GM19372 (cell line): ENCODE measurements around the gene SYTL2.
A peak's percentile ranks its signal among the peaks of the same experiment; 100 is the strongest.
"Not testable (repeated sequence)": the region's sequence is repeated elsewhere in the genome, so short reads cannot be mapped to it uniquely, and the experiment has no call there.

Source experiments
- ATAC-seq: cut with Tn5 transposase; IDR thresholded peaks from one replicate; pipeline ENCODE4 v1.9.1; 2021; ENCODE audit warnings: mild to moderate bottlenecking, low read depth, moderate library complexity; ENCODE audit not compliant: unreplicated experiment

The SYTL2 gene

DNA sequence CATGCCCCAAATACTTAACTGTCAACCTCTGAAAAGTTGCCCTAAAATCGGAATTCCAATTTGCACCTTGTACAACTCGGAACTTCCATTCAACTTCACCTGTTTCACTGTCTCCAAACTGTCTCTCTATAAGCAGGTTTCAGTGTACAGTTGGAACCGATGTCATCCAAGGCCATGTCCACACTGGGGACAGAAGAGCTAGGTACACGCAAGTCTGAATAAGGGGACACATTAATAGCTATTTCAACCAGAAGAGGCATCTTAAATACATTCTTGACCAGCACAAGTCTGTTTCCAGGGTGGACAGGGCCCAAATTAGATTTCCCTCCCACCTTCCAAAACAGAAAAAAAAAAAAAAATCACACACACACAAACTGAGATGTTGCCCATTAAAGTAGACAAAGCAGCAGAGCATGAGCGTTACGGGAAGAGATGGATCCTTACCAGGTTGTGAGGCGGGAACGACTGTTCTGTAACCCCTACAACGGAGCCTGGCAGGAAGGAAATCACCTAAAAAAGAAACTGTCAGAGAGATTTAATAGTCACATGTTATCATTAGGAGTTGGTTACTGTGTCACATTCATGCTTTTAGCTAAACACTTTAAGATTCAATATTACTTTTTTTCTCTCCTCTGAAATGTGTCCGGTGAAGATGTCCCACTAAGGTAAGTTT lies 147.7 kb downstream of the SYTL2 start:
- no peak for ATAC-seq

DNA sequence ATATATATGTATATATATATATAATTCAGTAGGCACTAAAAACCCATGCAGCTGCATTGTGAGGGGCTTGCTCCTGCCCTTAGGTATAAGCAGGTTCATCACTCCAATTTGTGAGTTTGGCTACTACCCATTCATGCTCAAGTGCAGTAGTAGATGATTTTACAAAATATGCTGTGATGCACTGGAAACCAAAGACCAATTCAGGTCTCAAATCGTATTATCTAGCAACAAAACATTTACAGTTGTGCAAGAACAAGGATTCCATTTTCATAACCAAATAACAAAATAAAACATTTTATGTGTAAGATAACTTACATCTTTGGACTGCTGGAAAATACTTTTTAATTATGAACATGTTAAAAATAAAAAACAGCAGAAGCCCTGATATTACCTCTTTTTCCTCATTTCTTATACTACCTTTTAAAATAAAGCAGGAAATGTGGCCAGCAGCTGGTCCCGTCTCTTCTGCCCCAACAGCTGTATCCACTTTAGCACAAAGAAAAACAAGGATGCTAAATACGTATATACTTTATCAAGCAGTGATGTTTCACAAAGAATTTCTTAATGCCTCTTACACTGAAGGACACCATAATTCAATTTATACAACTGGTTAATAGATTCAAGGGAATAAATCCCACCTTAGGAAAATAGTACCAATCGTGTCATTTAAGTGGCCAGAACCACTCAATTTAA lies 148.8 kb downstream of the SYTL2 start:
- ATAC-seq: no peak

DNA sequence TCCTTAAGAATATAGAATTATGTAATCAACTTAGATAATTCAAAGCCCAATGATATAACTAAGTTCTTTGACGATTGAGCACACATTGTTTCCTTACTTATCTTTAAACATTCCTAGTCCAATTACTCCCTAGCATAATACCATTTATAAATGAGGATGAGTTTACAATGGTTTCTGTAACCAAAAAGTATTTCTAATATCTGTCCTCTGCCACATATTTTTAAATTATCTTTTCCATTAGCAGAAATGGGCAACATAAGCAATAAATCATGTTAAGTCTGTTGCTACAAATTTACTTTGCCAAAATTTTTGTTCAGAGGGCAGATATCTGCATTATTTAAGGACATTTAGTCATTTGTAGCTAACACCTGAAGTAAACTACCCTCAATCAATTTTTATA lies 152.8 kb downstream of the SYTL2 start:
- no peak for ATAC-seq

DNA sequence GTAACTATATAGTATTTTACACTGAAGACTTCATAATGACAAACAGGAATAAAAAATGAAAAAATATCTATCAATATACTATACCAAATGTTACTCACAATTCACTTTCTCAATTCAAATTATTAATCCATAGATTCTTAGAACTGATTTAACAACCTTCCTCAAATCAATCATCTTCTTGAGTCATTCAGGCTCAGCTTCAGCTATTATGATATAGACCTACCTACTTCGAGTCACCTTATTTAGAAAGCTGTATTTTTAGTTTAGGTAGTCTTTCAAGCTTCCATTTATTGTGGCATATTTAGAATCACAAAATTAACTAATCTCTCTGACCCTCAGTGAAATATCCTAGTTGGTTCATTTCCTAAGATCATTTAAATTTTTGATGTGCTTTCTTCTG lies 154.2 kb downstream of the SYTL2 start:
- ATAC-seq: no peak

DNA sequence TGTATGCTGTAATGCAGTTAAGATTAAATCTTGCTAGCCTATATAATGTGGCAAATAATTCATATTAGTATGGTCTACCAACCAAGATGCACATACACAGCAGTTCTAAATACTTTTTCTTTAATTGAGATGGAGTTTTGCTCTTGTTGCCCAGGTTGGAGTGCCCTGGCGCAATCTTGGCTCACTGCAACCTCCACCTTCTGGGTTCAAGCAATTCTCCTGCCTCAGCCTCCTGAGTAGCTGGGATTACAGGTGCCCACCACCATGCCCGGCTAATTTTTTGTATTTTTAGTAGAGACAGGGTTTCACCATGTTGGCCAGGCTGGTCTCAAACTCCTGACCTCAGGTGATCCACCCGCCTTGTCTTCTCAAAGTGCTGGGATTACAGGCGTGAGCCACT lies 156.6 kb downstream of the SYTL2 start:
- not testable (repeated sequence) for ATAC-seq

DNA sequence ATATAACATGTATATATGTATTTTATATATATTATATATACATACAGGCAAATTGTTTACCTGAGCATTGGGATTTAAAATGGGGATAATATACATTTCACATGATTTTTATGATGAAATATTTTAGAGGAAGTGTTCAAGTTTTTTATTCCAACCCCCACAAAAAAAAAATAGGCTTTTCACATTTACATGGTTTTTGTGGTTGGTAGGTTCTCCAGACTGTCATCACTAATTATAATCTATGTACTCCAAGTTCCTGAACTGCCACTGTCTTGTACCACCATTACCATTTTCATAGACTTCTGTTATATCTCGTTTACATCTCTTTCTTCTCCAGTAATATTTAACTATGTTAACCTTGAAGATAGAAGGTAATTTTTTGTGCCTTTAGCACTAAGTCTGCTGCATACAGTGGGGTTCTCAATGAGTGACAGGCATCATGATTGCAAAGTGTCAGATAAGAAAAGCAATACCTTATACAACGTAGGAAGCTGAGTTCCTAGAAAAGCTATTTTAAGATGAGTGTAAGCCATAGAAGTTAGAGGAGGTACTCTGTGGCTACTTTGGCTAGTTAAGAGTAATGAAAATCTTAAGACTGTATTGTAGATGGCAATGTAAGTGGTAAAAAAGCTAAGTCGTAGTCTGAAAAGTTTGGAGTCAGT lies 158.0 kb downstream of the SYTL2 start:
- no peak for ATAC-seq

DNA sequence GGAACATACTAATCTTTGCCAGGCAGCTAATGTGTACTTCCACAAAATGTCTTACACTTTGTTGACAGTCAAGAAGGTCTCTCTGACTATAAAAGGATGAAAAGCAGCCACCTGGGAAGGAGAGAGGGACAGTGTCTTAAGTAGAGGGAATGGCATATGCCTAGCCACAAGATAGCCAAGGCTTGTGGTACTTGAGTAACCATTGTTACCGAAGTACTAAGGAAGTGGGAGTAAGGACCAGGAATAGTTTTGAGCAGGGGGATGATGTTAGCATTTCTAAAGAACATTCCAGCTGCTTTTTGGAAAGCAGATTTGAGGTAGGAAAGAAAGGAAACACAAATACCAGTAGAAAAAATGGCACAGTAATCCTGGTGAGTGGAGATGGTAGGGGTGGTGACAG lies 159.8 kb downstream of the SYTL2 start:
- ATAC-seq: no peak

DNA sequence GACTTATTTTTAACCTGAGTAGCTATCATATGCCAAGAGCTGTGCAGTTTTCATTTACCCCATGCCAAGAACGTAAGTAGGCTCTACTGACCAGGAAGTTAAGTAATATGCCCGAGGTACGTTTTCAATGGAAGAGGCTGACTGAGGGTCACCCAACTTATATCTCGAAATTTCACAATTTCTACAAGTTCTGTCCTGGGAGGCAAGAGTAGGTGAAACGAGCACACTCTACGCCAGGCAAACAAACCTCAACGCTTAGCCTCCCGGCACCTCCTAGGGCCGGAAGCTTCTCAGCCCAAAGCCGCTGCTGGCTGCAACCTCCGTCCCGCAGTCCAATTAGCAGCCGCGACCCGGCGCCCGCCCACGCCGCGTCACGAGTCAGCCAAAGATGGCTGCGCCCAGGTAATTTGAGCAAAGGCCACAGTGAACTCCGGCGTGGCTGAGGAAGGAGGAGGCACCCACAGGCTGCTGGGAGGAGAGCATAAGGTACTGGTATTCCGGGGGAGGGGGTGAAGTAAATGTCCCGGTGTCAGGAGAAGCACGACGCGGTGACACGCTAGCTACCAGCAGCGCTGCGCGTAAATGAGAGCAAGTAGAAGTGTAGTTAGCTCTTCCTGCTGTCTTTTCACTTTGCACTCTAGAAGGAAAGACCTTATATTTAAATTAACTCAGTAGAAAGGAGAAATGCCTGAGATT lies 163.2 kb downstream of the SYTL2 start, which contains the start of gene TMEM126A:
TSS of gene TMEM126A (plus strand) at position 364 of the 696 bp plus-strand sequence. CDS start 2,289 bp downstream, outside the sequence.
- ATAC-seq: peak; percentile 97

DNA sequence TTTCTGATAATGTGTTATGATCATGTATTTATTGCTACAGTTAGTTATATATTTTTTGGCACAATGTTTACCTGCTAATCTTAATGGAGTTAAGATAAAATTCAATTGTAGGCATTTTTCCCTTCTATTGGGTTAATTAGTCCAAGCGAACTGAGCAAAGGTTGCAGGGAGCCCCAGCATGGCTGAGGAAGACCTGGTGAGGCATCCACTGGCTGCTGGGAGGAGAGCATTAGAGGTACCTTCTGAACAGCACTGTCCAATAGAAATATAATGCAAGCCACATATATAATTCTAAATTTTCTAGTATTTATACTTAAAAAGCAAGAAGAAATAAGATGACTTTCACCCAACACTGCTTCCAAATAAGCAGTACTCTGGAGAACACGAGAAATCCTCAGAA lies 163.9 kb downstream of the SYTL2 start:
- peak; percentile 10 for ATAC-seq
